Forelimb muscle (tissue), 1 donor: ENCODE data around the gene UCN3. TPM values are rescaled to one million over a fixed set of nuclear protein-coding genes. Genes with fewer than 3 reads are reported as not detected.
A peak's percentile ranks its signal among the peaks of the same experiment; 100 is the strongest.
"Not testable (repeated sequence)": the region's sequence is repeated elsewhere in the genome, so short reads cannot be mapped to it uniquely, and the experiment has no call there.

ENCODE experiments used
- DNase-seq: peaks from one replicate; pipeline ENCODE4 v3.0.0-alpha.2; 2013; ENCODE audit warnings: low read depth
- polyA plus RNA-seq: library from polyadenylated mRNA; unstranded; fragments of 120-200 nt; gene quantifications from one replicate; pipeline ENCODE4 v1.2.1, GENCODE V29; 2013; ENCODE audit not compliant: insufficient read length

UCN3 gene
- polyA plus RNA-seq, 1 donor, result not detected

GRCh38 chr10:5406918-5407317 lies 42.2 kb downstream of the UCN3 start:
- DNase-seq, result no peak

- DNase-seq, result not testable (repeated sequence)
These were observed 46.0 kb downstream of the UCN3 start for GRCh38 chr10:5410787-5411186.

- DNase-seq, result peak; percentile 6
These were observed 47.1 kb downstream of the UCN3 start for GRCh38 chr10:5411941-5412276.

- peak; percentile 63 for DNase-seq
These were observed 47.6 kb downstream of the UCN3 start, which contains the start of gene NET1 for GRCh38 chr10:5412277-5412941. Gene NET1, plus strand, starts transcription at chr10:5412557. Its CDS starts 136 bp downstream, at chr10:5412693.

- no peak for DNase-seq
These were observed 48.5 kb downstream of the UCN3 start for GRCh38 chr10:5413012-5413938.

- DNase-seq, result no peak
These were observed 52.2 kb downstream of the UCN3 start for GRCh38 chr10:5416981-5417380.

- no peak for DNase-seq
These were observed 53.8 kb downstream of the UCN3 start for GRCh38 chr10:5418584-5418983.

- DNase-seq, result no peak
These were observed 54.8 kb downstream of the UCN3 start for GRCh38 chr10:5419466-5420094.

- no peak for DNase-seq
These were observed 59.0 kb downstream of the UCN3 start for GRCh38 chr10:5423771-5424170.

Other genes with a start within 250 kb of the UCN3 start
- not detected for gene AKR1C8, start 179.8 kb upstream of the UCN3 start, polyA plus RNA-seq
- not detected for gene AKR1C4, start 168.1 kb upstream of the UCN3 start, polyA plus RNA-seq
- 0.20 TPM for gene TUBAL3, start 39.9 kb downstream of the UCN3 start, polyA plus RNA-seq
- gene NET1, start 47.6 kb downstream of the UCN3 start, polyA plus RNA-seq, result 95.3 TPM
- not detected for gene CALML5, start 134.6 kb downstream of the UCN3 start, polyA plus RNA-seq
- 0.09 TPM for gene CALML3, start 160.0 kb downstream of the UCN3 start, polyA plus RNA-seq